ENCODE data around the gene PNMA8C. TPM values are rescaled to one million over a fixed set of nuclear protein-coding genes. Genes with fewer than 3 reads are reported as not detected.

Gene PNMA8C
- polyA plus RNA-seq, 2 of the 4 experiments (the other 2 are of a cell fraction), result 0.01 TPM; not detected in 1

DNA sequence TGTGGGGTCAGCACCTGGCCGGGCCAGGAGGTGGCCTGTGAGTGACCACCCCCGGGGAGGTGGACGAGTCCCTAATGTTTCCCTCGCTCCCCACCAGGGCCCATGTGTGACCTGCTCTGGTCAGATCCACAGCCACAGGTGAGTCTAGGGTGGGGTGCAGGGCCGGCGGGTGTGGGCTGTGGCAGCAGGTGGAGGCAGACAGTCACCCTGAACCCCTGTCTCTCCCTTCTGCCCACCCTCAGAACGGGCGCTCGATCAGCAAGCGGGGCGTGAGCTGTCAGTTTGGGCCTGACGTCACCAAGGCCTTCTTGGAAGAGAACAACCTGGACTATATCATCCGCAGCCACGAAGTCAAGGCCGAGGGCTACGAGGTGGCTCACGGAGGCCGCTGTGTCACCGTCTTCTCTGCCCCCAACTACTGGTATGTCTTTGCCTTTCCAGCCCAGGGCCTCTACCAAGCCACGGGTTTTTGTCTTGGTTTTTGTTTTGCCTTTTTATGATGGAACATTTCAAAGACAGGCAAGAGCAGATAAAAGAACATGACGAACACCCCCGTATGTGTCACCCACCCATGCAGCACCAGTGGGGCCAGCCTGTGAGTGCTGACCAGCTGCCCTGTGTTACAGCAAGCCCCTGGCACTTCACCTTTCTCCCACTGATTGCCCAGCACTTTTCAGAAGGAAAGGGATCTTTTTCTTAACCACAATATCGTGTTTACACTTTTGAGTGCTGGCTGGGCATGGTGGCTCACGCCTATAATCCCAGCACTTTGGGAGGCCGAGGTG lies 40.2 kb downstream of the PNMA8C start:
- TF ChIP-seq ZSCAN20 (CRISPR knock-in tag; IDR thresholded peaks at IDR 0.05) (no peak), JUN (IDR thresholded peaks at IDR 0.05) (no peak), BHLHE40 (IDR thresholded peaks at IDR 0.05; ENCODE audit: low read depth, low read length) (no peak), HES2 (IDR thresholded peaks at IDR 0.05) (no peak), RARB (CRISPR knock-in tag; IDR thresholded peaks at IDR 0.05) (no peak), HOXB5 (CRISPR knock-in tag; IDR thresholded peaks at IDR 0.05) (no peak), GATA3 (IDR thresholded peaks at IDR 0.05; ENCODE audit: borderline replicate concordance) (no peak), CBX2 (IDR thresholded peaks at IDR 0.05; ENCODE audit: borderline replicate concordance, low read depth) (no peak)
- ChIA-PET POLR2A (no interaction called here), CTCF (interaction anchor here (0.9 to 30.8 kb wide), 8 partner anchors 13 to 154 kb away, joined by 3 to 501 read pairs (median 6); no protein-coding TSS in a partner anchor)
- Histone ChIP-seq H3K4me2 (no peak overlapping the region), H3K27ac (no peak overlapping the region), H3K9me3 (peaks cover 6% of the 10 kb centered on the region; the same call in 1 of the 3 replicates), H3K4me1 (no peaks in the 10 kb centered on the region), H3K4me3 (no peak overlapping the region)
- WGBS (ENCODE audit: missing lambda C conversion rate), result 89% methylated on average over 21 of the region's 25 CpGs
- no peak for DNase-seq (ENCODE audit: low read depth in 1 of 2, low spot score in 1 of 2)
- ATAC-seq, result no peak
- FAIRE-seq, result no peak

DNA sequence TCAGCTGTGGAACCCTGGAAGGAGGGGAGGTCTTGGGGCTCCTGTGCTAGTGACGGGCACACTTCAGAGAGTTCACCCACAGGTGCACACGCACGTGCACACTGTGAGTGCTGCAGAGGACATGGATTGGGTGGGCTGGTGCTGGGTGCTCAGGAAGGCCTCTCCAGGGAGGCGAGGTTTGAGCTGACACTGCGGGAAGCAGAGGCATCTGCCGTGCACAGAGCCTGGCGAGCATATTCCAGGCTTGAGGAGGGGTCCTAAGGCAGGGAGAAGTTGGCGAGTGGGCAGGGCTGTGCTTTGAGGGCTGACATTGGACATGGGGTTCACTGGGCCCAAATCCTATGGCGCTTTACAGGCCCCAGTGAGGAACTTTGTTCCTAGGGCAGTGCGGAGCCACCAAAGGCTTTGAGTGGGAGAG lies 41.0 kb downstream of the PNMA8C start:
- POLR2A ChIA-PET, result no interaction called here

More for the DNA sequence above, 41.0 kb downstream of the PNMA8C start:
- WGBS (ENCODE audit: missing lambda C conversion rate), result 95% methylated on average over 10 of the region's 10 CpGs
- ATAC-seq, result no peak
- H3K4me3 ChIP-seq, result no peak overlapping the region
- DNase-seq (ENCODE audit: low read depth in 1 of 2, low spot score in 1 of 2), result no peak
- FAIRE-seq, result no peak
- no peak overlapping the region for H3K4me2 ChIP-seq
- no peaks in the 10 kb centered on the region for H3K4me1 ChIP-seq
- H3K27ac ChIP-seq, result no peak overlapping the region
- H3K9me3 ChIP-seq, result peaks cover 6% of the 10 kb centered on the region; the same call in 1 of the 3 replicates
- no peak for TF ChIP-seq GATA3 (IDR thresholded peaks at IDR 0.05; ENCODE audit: borderline replicate concordance)
- TF ChIP-seq, protein P1, sequence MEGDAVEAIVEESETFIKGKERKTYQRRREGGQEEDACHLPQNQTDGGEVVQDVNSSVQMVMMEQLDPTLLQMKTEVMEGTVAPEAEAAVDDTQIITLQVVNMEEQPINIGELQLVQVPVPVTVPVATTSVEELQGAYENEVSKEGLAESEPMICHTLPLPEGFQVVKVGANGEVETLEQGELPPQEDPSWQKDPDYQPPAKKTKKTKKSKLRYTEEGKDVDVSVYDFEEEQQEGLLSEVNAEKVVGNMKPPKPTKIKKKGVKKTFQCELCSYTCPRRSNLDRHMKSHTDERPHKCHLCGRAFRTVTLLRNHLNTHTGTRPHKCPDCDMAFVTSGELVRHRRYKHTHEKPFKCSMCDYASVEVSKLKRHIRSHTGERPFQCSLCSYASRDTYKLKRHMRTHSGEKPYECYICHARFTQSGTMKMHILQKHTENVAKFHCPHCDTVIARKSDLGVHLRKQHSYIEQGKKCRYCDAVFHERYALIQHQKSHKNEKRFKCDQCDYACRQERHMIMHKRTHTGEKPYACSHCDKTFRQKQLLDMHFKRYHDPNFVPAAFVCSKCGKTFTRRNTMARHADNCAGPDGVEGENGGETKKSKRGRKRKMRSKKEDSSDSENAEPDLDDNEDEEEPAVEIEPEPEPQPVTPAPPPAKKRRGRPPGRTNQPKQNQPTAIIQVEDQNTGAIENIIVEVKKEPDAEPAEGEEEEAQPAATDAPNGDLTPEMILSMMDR (IDR thresholded peaks at IDR 0.05), result no peak
- TF ChIP-seq TFCP2L1 (CRISPR knock-in tag; IDR thresholded peaks at IDR 0.05), result no peak
- TF ChIP-seq ZNF302 (CRISPR knock-in tag; IDR thresholded peaks at IDR 0.05), result no peak
- TF ChIP-seq ZSCAN20 (CRISPR knock-in tag; IDR thresholded peaks at IDR 0.05), result no peak
- no peak for TF ChIP-seq EHF (CRISPR knock-in tag; IDR thresholded peaks at IDR 0.05)
- TF ChIP-seq ZC3H11A (IDR thresholded peaks at IDR 0.05), result no peak
- TF ChIP-seq POLR2AphosphoS2 (conservative IDR thresholded peaks at IDR 0.05; ENCODE audit: low read length), result no peak
- no peak for TF ChIP-seq CBX2 (IDR thresholded peaks at IDR 0.05; ENCODE audit: borderline replicate concordance, low read depth)
- TF ChIP-seq HES2 (IDR thresholded peaks at IDR 0.05), result no peak
- TF ChIP-seq PHF8 (IDR thresholded peaks at IDR 0.05; ENCODE audit: borderline replicate concordance, low read depth), result no peak
- TF ChIP-seq CHD2 (IDR thresholded peaks at IDR 0.05; ENCODE audit: low read length, partially characterized antibody), result no peak
- TF ChIP-seq, protein P2, sequence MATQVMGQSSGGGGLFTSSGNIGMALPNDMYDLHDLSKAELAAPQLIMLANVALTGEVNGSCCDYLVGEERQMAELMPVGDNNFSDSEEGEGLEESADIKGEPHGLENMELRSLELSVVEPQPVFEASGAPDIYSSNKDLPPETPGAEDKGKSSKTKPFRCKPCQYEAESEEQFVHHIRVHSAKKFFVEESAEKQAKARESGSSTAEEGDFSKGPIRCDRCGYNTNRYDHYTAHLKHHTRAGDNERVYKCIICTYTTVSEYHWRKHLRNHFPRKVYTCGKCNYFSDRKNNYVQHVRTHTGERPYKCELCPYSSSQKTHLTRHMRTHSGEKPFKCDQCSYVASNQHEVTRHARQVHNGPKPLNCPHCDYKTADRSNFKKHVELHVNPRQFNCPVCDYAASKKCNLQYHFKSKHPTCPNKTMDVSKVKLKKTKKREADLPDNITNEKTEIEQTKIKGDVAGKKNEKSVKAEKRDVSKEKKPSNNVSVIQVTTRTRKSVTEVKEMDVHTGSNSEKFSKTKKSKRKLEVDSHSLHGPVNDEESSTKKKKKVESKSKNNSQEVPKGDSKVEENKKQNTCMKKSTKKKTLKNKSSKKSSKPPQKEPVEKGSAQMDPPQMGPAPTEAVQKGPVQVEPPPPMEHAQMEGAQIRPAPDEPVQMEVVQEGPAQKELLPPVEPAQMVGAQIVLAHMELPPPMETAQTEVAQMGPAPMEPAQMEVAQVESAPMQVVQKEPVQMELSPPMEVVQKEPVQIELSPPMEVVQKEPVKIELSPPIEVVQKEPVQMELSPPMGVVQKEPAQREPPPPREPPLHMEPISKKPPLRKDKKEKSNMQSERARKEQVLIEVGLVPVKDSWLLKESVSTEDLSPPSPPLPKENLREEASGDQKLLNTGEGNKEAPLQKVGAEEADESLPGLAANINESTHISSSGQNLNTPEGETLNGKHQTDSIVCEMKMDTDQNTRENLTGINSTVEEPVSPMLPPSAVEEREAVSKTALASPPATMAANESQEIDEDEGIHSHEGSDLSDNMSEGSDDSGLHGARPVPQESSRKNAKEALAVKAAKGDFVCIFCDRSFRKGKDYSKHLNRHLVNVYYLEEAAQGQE (IDR thresholded peaks at IDR 0.05), result no peak
- TF ChIP-seq, protein P3, sequence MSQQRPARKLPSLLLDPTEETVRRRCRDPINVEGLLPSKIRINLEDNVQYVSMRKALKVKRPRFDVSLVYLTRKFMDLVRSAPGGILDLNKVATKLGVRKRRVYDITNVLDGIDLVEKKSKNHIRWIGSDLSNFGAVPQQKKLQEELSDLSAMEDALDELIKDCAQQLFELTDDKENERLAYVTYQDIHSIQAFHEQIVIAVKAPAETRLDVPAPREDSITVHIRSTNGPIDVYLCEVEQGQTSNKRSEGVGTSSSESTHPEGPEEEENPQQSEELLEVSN (IDR thresholded peaks at IDR 0.05; ENCODE audit: borderline replicate concordance, low read depth), result no peak
- no peak for TF ChIP-seq JUNB (IDR thresholded peaks at IDR 0.05)
- TF ChIP-seq ELK1 (IDR thresholded peaks at IDR 0.05; ENCODE audit: low read depth, low read length), result no peak
- TF ChIP-seq JUN (IDR thresholded peaks at IDR 0.05), result no peak
- no peak for TF ChIP-seq MAFK (IDR thresholded peaks at IDR 0.05; ENCODE audit: partially characterized antibody)
- CTCF ChIA-PET, result interaction anchor here (1.1 to 30.8 kb wide), 7 partner anchors 10 to 126 kb away, joined by 3 to 501 read pairs (median 5); no protein-coding TSS in a partner anchor
